K562 (cell line): ENCODE measurements around the gene UTP11. TPM values are rescaled to one million over a fixed set of nuclear protein-coding genes. Genes with fewer than 3 reads are reported as not detected.

Experiments used
- ATF6 ChIP-seq: sonication (generic); formaldehyde crosslinking; IDR thresholded peaks from 2 replicates; pipeline ENCODE4 v1.4.0; 2020; ENCODE audit warnings: mild to moderate bottlenecking, missing genetic modification reagents
- BRD9 ChIP-seq: fragments of 450-650 bp; IDR thresholded peaks from 2 replicates; pipeline ENCODE4 v1.6.1; 2018; ENCODE audit warnings: low read depth; ENCODE audit not compliant: partially characterized antibody
- CBX3 ChIP-seq, 2 experiments: IDR thresholded peaks; 1 replicate in 1 of 2; 2 replicates in 1 of 2; pipeline ENCODE4 v1.6.1; 2012; ENCODE audit warnings: inconsistent platforms in 2 of 2, low read length in 2 of 2, borderline replicate concordance in 1 of 2, control low read depth in 1 of 2
- CREB5 ChIP-seq: fragments of 250-450 bp; sonication (Bioruptor Pico); IDR thresholded peaks from 2 replicates; pipeline ENCODE4 v1.5.0; 2020; ENCODE audit warnings: mild to moderate bottlenecking
- HMG20A ChIP-seq: fragments of 450-650 bp; formaldehyde crosslinking; conservative IDR thresholded peaks from 2 replicates; pipeline ENCODE4 v1.4.0; 2020; ENCODE audit warnings: mild to moderate bottlenecking, mixed read lengths
- MBD1 ChIP-seq: fragments of 250-450 bp; sonication (Bioruptor Pico); IDR thresholded peaks from 2 replicates; pipeline ENCODE4 v1.8.0; 2022; ENCODE audit warnings: inconsistent platforms
- MCM7 ChIP-seq, 2 experiments: fragments of 450-650 bp; IDR thresholded peaks; 2 replicates each; pipeline ENCODE4 v1.6.1; 2016 to 2018
- NFXL1 ChIP-seq: fragments of 450-650 bp; formaldehyde crosslinking; IDR thresholded peaks from 2 replicates; pipeline ENCODE4 v1.4.0; 2021; ENCODE audit warnings: mild to moderate bottlenecking
- SIN3A ChIP-seq, 2 experiments: fragments of 150-350 bp in 1 of 2; IDR thresholded peaks; 2 replicates each; pipeline ENCODE4 v1.6.1; 2011 to 2016; ENCODE audit warnings: borderline replicate concordance in 2 of 2, low read depth in 2 of 2, low read length in 2 of 2, mild to moderate bottlenecking in 2 of 2, moderate library complexity in 2 of 2; ENCODE audit not compliant: control insufficient read depth in 1 of 2
- ZBED1 ChIP-seq: IDR thresholded peaks from 2 replicates; pipeline ENCODE4 v1.6.1; 2014
- ZBTB9 ChIP-seq: fragments of 450-650 bp; formaldehyde crosslinking; IDR thresholded peaks from 2 replicates; pipeline ENCODE4 v1.4.0; 2020; ENCODE audit warnings: mild to moderate bottlenecking, moderate library complexity
- ZNF23 ChIP-seq: fragments of 250-450 bp; sonication (Bioruptor Pico); IDR thresholded peaks from 2 replicates; pipeline ENCODE4 v1.4.0; 2020; ENCODE audit warnings: mild to moderate bottlenecking
- ZNF324 ChIP-seq: fragments of 250-450 bp; sonication (Bioruptor Pico); IDR thresholded peaks from 2 replicates; pipeline ENCODE4 v1.4.0; 2020; ENCODE audit warnings: mild to moderate bottlenecking
- ZNF41 ChIP-seq: fragments of 250-450 bp; sonication (Bioruptor Pico); conservative IDR thresholded peaks from 2 replicates; pipeline ENCODE4 v1.4.0; 2020; ENCODE audit warnings: mild to moderate bottlenecking
- ZNF561 ChIP-seq: fragments of 450-650 bp; formaldehyde crosslinking; conservative IDR thresholded peaks from 2 replicates; pipeline ENCODE4 v1.4.0; 2020; ENCODE audit warnings: mild to moderate bottlenecking, moderate library complexity
- ZNF57 ChIP-seq: fragments of 450-650 bp; formaldehyde crosslinking; IDR thresholded peaks from 2 replicates; pipeline ENCODE4 v1.4.0; 2020; ENCODE audit warnings: mild to moderate bottlenecking, moderate library complexity
- ZNF830 ChIP-seq: fragments of 250-450 bp; sonication (Bioruptor Pico); IDR thresholded peaks from 2 replicates; pipeline ENCODE4 v1.5.0; 2021; ENCODE audit warnings: mild to moderate bottlenecking
- polyA plus RNA-seq, 8 experiments: library from polyadenylated mRNA; depleted of rRNA in 4 of 8; stranded (reverse) in 5 of 8; unstranded in 3 of 8; fragments of >200 nt; fragmentation: Nextera tagmentation in 2 of 8; fragmentation: Illumina TruSeq in 1 of 8; extraction: Ambion mirVana in 2 of 8; extraction: Trizol in 1 of 8; gene quantifications; 2 replicates each; pipeline versions ENCODE4 v1.2.1 to v1.2.3, GENCODE V29; 2011 to 2014; ENCODE audit warnings: inconsistent platforms in 1 of 8, missing spikeins in 1 of 8
- total RNA-seq, 7 experiments: library from RNA; depleted of rRNA in 6 of 7; stranded (reverse); fragments of >200 nt in 6 of 7; fragmentation: Illumina TruSeq in 2 of 7; extraction: Trizol in 2 of 7; gene quantifications; 2 replicates each; pipeline versions ENCODE4 v1.2.1 to v1.2.3, GENCODE V29; 2011 to 2021; ENCODE audit warnings: low replicate concordance in 1 of 7
- TF ChIP-seq, protein P1 (sequence below): fragments of 450-650 bp; formaldehyde crosslinking; IDR thresholded peaks from 2 replicates; pipeline ENCODE4 v1.4.0; 2022; ENCODE audit warnings: missing genetic modification characterization
- TF ChIP-seq, protein P2 (sequence below): fragments of 450-650 bp; conservative IDR thresholded peaks from 2 replicates; pipeline ENCODE4 v1.6.1; 2016; ENCODE audit warnings: missing genetic modification characterization, low read depth, mild to moderate bottlenecking, missing compliant biosample characterization, moderate library complexity

UTP11 gene
- total and polyA plus RNA-seq, 9 of the 15 experiments (the other 6 are each of a cell fraction or from before 2014, with no cell fraction given) = 91.1 to 378 (median 221) TPM

GRCh38 chr1:38009088-38009840, 3.3 kb upstream of the UTP11 start (continued):
- TF ChIP-seq, protein P1, sequence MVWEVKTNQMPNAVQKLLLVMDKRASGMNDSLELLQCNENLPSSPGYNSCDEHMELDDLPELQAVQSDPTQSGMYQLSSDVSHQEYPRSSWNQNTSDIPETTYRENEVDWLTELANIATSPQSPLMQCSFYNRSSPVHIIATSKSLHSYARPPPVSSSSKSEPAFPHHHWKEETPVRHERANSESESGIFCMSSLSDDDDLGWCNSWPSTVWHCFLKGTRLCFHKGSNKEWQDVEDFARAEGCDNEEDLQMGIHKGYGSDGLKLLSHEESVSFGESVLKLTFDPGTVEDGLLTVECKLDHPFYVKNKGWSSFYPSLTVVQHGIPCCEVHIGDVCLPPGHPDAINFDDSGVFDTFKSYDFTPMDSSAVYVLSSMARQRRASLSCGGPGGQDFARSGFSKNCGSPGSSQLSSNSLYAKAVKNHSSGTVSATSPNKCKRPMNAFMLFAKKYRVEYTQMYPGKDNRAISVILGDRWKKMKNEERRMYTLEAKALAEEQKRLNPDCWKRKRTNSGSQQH (CRISPR knock-in tag) = no peak
- TF ChIP-seq BRD9 (peak; percentile 68), CBX3 (IDR thresholded peaks at IDR 0.05; ENCODE audit: borderline replicate concordance in 1 of 2, low read length in 2 of 2) (peak in 1 of 2 experiments; percentile 55; a peak in 1 of 3 replicates), ZBTB9 (CRISPR knock-in tag) (no peak), MBD1 (CRISPR knock-in tag) (no peak), ZNF561 (CRISPR knock-in tag) (no peak), ZNF830 (0 out of 2 replicates have a peak, but pooled peaks have one; percentile 13), HMG20A (no peak), ZNF41 (CRISPR knock-in tag) (peak; percentile 16; the same call in 1 of the 2 replicates), ZBED1 (no peak), CREB5 (no peak), ZNF57 (CRISPR knock-in tag) (no peak), ZNF23 (no peak), MCM7 (IDR thresholded peaks at IDR 0.05) (no peak), ATF6 (no peak), ZNF324 (CRISPR knock-in tag) (no peak), SIN3A (IDR thresholded peaks at IDR 0.05; ENCODE audit: borderline replicate concordance in 2 of 2, control insufficient read depth in 1 of 2, low read depth in 2 of 2, low read length in 2 of 2) (no peak; a peak in 1 of 4 replicates), NFXL1 (CRISPR knock-in tag) (no peak)
- TF ChIP-seq, protein P2, sequence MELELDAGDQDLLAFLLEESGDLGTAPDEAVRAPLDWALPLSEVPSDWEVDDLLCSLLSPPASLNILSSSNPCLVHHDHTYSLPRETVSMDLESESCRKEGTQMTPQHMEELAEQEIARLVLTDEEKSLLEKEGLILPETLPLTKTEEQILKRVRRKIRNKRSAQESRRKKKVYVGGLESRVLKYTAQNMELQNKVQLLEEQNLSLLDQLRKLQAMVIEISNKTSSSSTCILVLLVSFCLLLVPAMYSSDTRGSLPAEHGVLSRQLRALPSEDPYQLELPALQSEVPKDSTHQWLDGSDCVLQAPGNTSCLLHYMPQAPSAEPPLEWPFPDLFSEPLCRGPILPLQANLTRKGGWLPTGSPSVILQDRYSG (tag) = no peak
